CD4-positive, alpha-beta T cell (primary cell): ENCODE results near the gene MAN1A1. TPM values are rescaled to one million over a fixed set of nuclear protein-coding genes. Genes with fewer than 3 reads are reported as not detected.
"Not testable (repeated sequence)": the region's sequence is repeated elsewhere in the genome, so short reads cannot be mapped to it uniquely, and the experiment has no call there.

Source experiments
- ATAC-seq: fragments of 200-7000 bp; cut with Tn5 transposase; one replicate; pipeline ENCODE4 v1.10.0; 2022; ENCODE audit warnings: mild to moderate bottlenecking; ENCODE audit not compliant: poor library complexity
- CTCF ChIA-PET: fragments of 350-600 bp; sonication (Branson Sonifier 250); formaldehyde crosslinking; loops from one replicate; lab custom pipeline; 2021; ENCODE audit warnings: antibody characterized with exemption, inconsistent platforms; lab: Charles Lee
- POLR2A ChIA-PET: fragments of 350-600 bp; sonication (Branson Sonifier 250); formaldehyde crosslinking; loops from one replicate; lab custom pipeline; 2021; ENCODE audit warnings: antibody characterized with exemption, inconsistent platforms; lab: Charles Lee
- DNase-seq, 14 experiments: peaks; one replicate each; pipeline ENCODE4 v3.0.0-alpha.2; 2013 to 2020; ENCODE audit warnings: mixed read lengths in 2 of 14
- H3K27ac ChIP-seq, 2 donors: one replicate each; pipeline versions ENCODE4 v1.5.1 to v1.7.0; 2013; ENCODE audit warnings: low read length in 2 of 2, low read depth in 1 of 2, mild to moderate bottlenecking in 1 of 2
- H3K27me3 ChIP-seq, 2 experiments: 1 replicate in 1 of 2; 2 replicates in 1 of 2; pipeline versions ENCODE4 v1.6.1 to v1.7.0; 2013; ENCODE audit warnings: low read length in 2 of 2, control low read depth in 1 of 2, mild to moderate bottlenecking in 1 of 2, moderate library complexity in 1 of 2; ENCODE audit not compliant: insufficient read depth in 2 of 2, control insufficient read depth in 1 of 2
- H3K36me3 ChIP-seq: one replicate; pipeline ENCODE4 v1.6.1; 2013; ENCODE audit warnings: low read length, control low read depth; ENCODE audit not compliant: insufficient read depth
- H3K4me1 ChIP-seq: one replicate; pipeline ENCODE4 v1.6.1; 2013; ENCODE audit warnings: low read length, control low read depth; ENCODE audit not compliant: insufficient read depth
- H3K4me3 ChIP-seq: one replicate; pipeline ENCODE4 v1.5.1; 2013; ENCODE audit warnings: mild to moderate bottlenecking, low read length, moderate library complexity
- H3K9me3 ChIP-seq, 2 experiments: 1 replicate in 1 of 2; 2 replicates in 1 of 2; pipeline versions ENCODE4 v1.6.1 to v1.7.0; 2013; ENCODE audit warnings: low read length in 2 of 2, mild to moderate bottlenecking in 2 of 2, control low read depth in 1 of 2, moderate library complexity in 1 of 2; ENCODE audit not compliant: control insufficient read depth in 1 of 2, insufficient read depth in 1 of 2
- H3K27ac Mint-ChIP-seq: one replicate; pipeline ENCODE4 v1.8.0; 2020; ENCODE audit warnings: mixed read lengths
- H3K27me3 Mint-ChIP-seq: one replicate; pipeline ENCODE4 v1.8.0; 2021; ENCODE audit warnings: mixed read lengths
- H3K36me3 Mint-ChIP-seq: one replicate; pipeline ENCODE4 v1.8.0; 2021; ENCODE audit warnings: low read depth, mixed read lengths
- H3K4me1 Mint-ChIP-seq: one replicate; pipeline ENCODE4 v1.8.0; 2021; ENCODE audit warnings: low read depth, mixed read lengths
- H3K4me3 Mint-ChIP-seq: one replicate; pipeline ENCODE4 v1.8.0; 2020; ENCODE audit warnings: mild to moderate bottlenecking, mixed read lengths
- H3K9me3 Mint-ChIP-seq: one replicate; pipeline ENCODE4 v1.8.0; 2020; ENCODE audit warnings: mixed read lengths
- intact Hi-C, 2 experiments: fragments of 100-400 bp; cut with DNase I in 1 of 2; cut with micrococcal nuclease in 1 of 2; formaldehyde crosslinking; loops; one replicate each; pipeline versions ENCODE4 v1.15.1 to v1.9.0; 2023 to 2025; cut with DNase I, micrococcal nuclease
- total RNA-seq, 174 experiments: library from RNA in 2 of 174; stranded (reverse) in 2 of 174; gene quantifications; one replicate each; pipeline ENCODE4 v1.2.3 and lab custom pipeline; 2021 to 2026
- TF ChIP-seq, protein P1 (sequence below): fragments of 200-600 bp; IDR thresholded peaks from one replicate; pipeline ENCODE4 v1.8.0; 2022; ENCODE audit warnings: antibody characterized with exemption, mild to moderate bottlenecking

Gene MAN1A1
- total RNA-seq, 2 experiments from 2014 or later: 4.5 to 4.9 TPM

DNA sequence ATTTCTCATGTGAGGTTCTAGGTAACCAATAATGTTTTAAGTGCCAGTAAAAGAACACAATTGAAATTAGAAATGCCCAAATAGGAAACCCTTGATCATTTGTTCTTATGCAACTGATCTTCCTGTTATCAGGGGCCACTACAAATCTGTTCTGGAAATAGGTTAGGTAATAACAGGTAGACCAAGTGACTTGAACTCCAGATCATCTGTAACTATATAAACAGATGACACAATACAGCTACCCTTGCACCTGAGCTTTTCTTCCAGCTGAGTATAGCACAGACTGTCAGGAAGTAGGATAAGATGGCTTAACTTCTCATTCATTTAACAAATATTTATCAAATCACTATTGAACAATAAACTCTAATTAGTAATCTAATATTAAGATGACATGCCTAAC lies 52.5 kb downstream of the MAN1A1 start:
- no peak overlapping the region for H3K27ac Mint-ChIP-seq
- no peaks in the 10 kb centered on the region for H3K9me3 Mint-ChIP-seq
- Histone ChIP-seq H3K36me3 (no peaks in the 10 kb centered on the region), H3K9me3 (no peaks in the 10 kb centered on the region), H3K27ac (no peak overlapping the region), H3K27me3 (no peaks in the 10 kb centered on the region), H3K4me1 (no peaks in the 10 kb centered on the region), H3K4me3 (no peak overlapping the region)
- POLR2A ChIA-PET: no interaction called here
- no peak for ATAC-seq
- TF ChIP-seq, protein P1, sequence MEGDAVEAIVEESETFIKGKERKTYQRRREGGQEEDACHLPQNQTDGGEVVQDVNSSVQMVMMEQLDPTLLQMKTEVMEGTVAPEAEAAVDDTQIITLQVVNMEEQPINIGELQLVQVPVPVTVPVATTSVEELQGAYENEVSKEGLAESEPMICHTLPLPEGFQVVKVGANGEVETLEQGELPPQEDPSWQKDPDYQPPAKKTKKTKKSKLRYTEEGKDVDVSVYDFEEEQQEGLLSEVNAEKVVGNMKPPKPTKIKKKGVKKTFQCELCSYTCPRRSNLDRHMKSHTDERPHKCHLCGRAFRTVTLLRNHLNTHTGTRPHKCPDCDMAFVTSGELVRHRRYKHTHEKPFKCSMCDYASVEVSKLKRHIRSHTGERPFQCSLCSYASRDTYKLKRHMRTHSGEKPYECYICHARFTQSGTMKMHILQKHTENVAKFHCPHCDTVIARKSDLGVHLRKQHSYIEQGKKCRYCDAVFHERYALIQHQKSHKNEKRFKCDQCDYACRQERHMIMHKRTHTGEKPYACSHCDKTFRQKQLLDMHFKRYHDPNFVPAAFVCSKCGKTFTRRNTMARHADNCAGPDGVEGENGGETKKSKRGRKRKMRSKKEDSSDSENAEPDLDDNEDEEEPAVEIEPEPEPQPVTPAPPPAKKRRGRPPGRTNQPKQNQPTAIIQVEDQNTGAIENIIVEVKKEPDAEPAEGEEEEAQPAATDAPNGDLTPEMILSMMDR: no peak
- intact Hi-C loops: no loop called here
- DNase-seq: no peak
- CTCF ChIA-PET: no interaction called here
- no peaks in the 10 kb centered on the region for H3K27me3 Mint-ChIP-seq
- peaks cover 5% of the 10 kb centered on the region for H3K36me3 Mint-ChIP-seq
- no peak overlapping the region for H3K4me3 Mint-ChIP-seq
- peaks cover 5% of the 10 kb centered on the region for H3K4me1 Mint-ChIP-seq

DNA sequence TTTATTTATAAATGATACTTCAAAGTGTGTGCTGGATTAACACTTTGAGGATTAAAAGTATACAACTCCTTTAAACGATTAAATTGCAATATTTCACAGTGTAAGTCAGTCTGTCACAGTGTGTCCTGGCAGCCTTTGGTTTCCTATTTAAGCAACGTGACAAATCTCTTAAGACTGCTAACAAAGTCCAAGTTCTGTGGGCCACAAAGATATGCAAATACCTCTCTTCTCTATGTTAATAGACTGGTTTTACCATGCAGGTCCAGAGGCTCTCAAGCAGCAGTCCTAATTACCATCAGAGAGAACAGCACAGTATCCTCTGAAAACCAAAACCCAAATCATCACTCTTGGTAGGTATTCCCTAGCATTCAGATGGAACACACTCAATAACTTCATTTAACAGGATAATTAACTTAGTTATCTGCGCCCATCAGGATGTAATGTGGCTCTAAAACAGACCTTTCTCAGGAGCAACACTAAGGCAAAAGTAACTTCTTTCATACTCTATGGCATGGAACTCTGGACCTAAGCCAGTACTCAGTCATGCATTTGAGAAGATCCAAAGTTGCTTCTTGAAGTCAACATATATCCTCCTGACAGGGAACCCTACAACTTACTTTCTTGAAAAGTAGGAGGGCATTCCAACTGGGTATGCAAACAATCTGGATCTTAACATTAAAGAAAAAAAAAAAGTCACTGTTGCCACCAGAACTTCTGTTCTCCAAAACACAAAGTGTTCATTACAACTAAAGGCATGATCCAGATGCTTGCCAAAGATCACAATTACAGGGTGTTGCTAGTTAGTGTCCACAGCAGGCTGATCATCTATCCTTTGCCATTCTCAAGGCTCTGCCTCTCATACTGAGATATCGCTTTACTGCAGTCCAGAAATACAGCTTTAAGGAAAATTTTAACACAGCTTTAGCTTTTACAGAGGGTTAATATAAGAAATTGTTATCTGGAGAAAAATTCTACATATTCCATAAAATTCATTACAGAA lies 53.2 kb downstream of the MAN1A1 start:
- TF ChIP-seq, protein P1: no peak
- Mint-ChIP-seq H3K4me3 (no peak overlapping the region), H3K27me3 (no peaks in the 10 kb centered on the region), H3K27ac (no peak overlapping the region), H3K36me3 (peaks cover 5% of the 10 kb centered on the region), H3K9me3 (no peaks in the 10 kb centered on the region), H3K4me1 (peaks cover 5% of the 10 kb centered on the region)
- ATAC-seq (no peak), DNase-seq (no peak)
- H3K9me3 ChIP-seq: no peaks in the 10 kb centered on the region
- ChIA-PET POLR2A (no interaction called here), CTCF (no interaction called here)
- no peaks in the 10 kb centered on the region for H3K27me3 ChIP-seq
- H3K27ac ChIP-seq: no peak overlapping the region
- H3K4me1 ChIP-seq: no peaks in the 10 kb centered on the region
- intact Hi-C loops: no loop called here
- no peaks in the 10 kb centered on the region for H3K36me3 ChIP-seq
- no peak overlapping the region for H3K4me3 ChIP-seq

DNA sequence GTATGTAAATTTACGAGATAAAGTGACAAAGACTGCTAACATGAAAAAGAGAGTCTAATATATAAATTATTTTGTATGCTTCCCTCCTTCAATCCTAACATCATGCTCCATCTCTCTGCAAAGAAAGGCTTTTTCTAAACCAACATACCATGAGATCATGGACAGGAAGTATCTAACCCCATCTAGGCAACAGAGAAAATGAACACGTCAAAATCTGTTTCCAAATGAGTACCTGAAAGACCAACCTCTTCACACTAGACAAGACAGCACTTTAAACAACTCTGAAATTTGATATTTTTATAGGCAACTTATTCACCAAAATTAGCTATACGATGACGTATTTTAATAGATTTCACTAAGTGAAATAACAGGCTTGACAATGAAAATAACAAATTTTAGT lies 54.6 kb downstream of the MAN1A1 start:
- no peaks in the 10 kb centered on the region for H3K27me3 ChIP-seq
- Mint-ChIP-seq H3K27me3 (no peaks in the 10 kb centered on the region), H3K4me1 (peaks cover 5% of the 10 kb centered on the region), H3K27ac (no peak overlapping the region), H3K36me3 (peaks cover 4% of the 10 kb centered on the region), H3K9me3 (no peaks in the 10 kb centered on the region), H3K4me3 (no peak overlapping the region)
- no peaks in the 10 kb centered on the region for H3K4me1 ChIP-seq
- DNase-seq (no peak), ATAC-seq (no peak)
- POLR2A ChIA-PET: no interaction called here
- no peak overlapping the region for H3K4me3 ChIP-seq
- intact Hi-C loops: no loop called here
- CTCF ChIA-PET: no interaction called here
- no peaks in the 10 kb centered on the region for H3K9me3 ChIP-seq
- TF ChIP-seq, protein P1: no peak
- H3K36me3 ChIP-seq: no peaks in the 10 kb centered on the region
- no peak overlapping the region for H3K27ac ChIP-seq

DNA sequence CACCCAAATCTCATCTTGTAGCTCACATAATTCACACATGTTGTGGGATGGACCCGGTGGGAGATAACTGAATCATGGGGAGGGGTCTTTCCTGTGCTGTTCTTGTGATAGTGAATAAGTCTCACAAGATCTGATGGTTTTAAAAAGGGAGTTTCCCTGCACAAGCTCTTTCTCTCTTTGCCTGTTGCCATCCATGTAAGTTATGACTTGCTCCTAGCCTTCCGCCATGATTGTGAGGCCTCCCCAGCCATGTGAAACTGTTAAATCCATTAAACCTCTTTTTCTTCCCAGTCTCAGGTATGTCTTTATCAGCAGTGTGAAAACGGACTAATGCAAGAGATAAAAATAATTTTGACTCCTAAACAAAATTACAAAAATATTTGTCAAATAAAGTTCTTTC lies 58.5 kb downstream of the MAN1A1 start:
- H3K36me3 Mint-ChIP-seq, CTCF ChIA-PET, H3K9me3 ChIP-seq, H3K9me3 Mint-ChIP-seq, H3K27ac Mint-ChIP-seq, DNase-seq, H3K27me3 ChIP-seq, H3K4me3 ChIP-seq, H3K4me3 Mint-ChIP-seq, H3K27me3 Mint-ChIP-seq, H3K27ac ChIP-seq, H3K36me3 ChIP-seq, H3K4me1 Mint-ChIP-seq, intact Hi-C loops, ATAC-seq, POLR2A ChIA-PET, H3K4me1 ChIP-seq: not testable (repeated sequence)
